ENCODE results near the gene CELA3B.
A peak's percentile ranks its signal among the peaks of the same experiment; 100 is the strongest.
"Not testable (repeated sequence)": the region's sequence is repeated elsewhere in the genome, so short reads cannot be mapped to it uniquely, and the experiment has no call there.

The CELA3B gene

GRCh38 chr1:22014575-22015206 is 37.9 kb downstream of the CELA3B start:
- not testable (repeated sequence) for DNase-seq

GRCh38 chr1:22018583-22019559 is 42.0 kb downstream of the CELA3B start:
- peak; percentile 85 for DNase-seq

- DNase-seq = no peak
Observed at GRCh38 chr1:22021061-22021460, 44.2 kb downstream of the CELA3B start.

GRCh38 chr1:22024485-22025367 is 47.9 kb downstream of the CELA3B start:
- DNase-seq = peak; percentile 85

- peak; percentile 97 for DNase-seq
Observed at GRCh38 chr1:22025368-22026155, 48.7 kb downstream of the CELA3B start.

GRCh38 chr1:22026924-22027289 is 50.1 kb downstream of the CELA3B start:
- no peak for DNase-seq

GRCh38 chr1:22030057-22030456 is 53.2 kb downstream of the CELA3B start:
- no peak for DNase-seq

- no peak for DNase-seq
Observed at GRCh38 chr1:22030473-22030872, 53.7 kb downstream of the CELA3B start.

- DNase-seq = peak; percentile 21
Observed at GRCh38 chr1:22031214-22031962, 54.6 kb downstream of the CELA3B start.

GRCh38 chr1:22034834-22035233 is 58.0 kb downstream of the CELA3B start:
- not testable (repeated sequence) for DNase-seq

- DNase-seq = no peak
Observed at GRCh38 chr1:22037520-22037919, 60.7 kb downstream of the CELA3B start.

GRCh38 chr1:22038036-22038435 is 61.2 kb downstream of the CELA3B start:
- DNase-seq = no peak

Data from hematopoietic multipotent progenitor cell treated with erythropoietin and hydrocortisone succinate and interleukin-3 and kit ligand, for 6 days (in vitro differentiated cells).